OCI-LY1 (cell line): ENCODE results near the gene SELENOV.

ENCODE experiments used
- CTCF ChIP-seq: fragments of 200-600 bp; sonication (generic), shearing (Covaris generic); IDR thresholded peaks from 2 replicates; pipeline ENCODE4 v1.5.1; 2017; ENCODE audit warnings: mild to moderate bottlenecking, antibody characterized with exemption, low read length, moderate library complexity, mixed read lengths
- EZH2 ChIP-seq: fragments of 200-600 bp; sonication (generic), shearing (Covaris generic); IDR thresholded peaks from 2 replicates; pipeline ENCODE4 v1.8.0; 2017; ENCODE audit warnings: borderline replicate concordance, mixed run types, mild to moderate bottlenecking, antibody characterized with exemption, low read length, moderate library complexity, mixed read lengths

GRCh38 chr19:39500543-39500942 lies 14.4 kb upstream of the SELENOV start:
- TF ChIP-seq CTCF (no peak), EZH2 (no peak)
